Gastroesophageal sphincter (tissue), 4 donors: ENCODE results near the gene GREM1. TPM values are rescaled to one million over a fixed set of nuclear protein-coding genes. Genes with fewer than 3 reads are reported as not detected.

Source experiments
- ATAC-seq: fragments of 150-250 bp; one replicate; pipeline ENCODE4 v1.9.1; 2016; ENCODE audit warnings: mild to moderate bottlenecking, moderate library complexity
- H3K27ac ChIP-seq, 4 donors: fragments of 200-600 bp; sonication (generic) in 3 of 4; 1 replicate in 3 of 4; 2 replicates in 1 of 4; pipeline ENCODE4 v1.5.1; 2016 to 2019
- H3K27me3 ChIP-seq: fragments of 200-600 bp; sonication (generic); one replicate; pipeline ENCODE4 v1.5.1; 2019
- H3K36me3 ChIP-seq, 2 donors: fragments of 200-600 bp; sonication (generic); one replicate each; pipeline ENCODE4 v1.5.1; 2019; ENCODE audit warnings: control low read depth in 1 of 2
- H3K4me1 ChIP-seq, 3 donors: fragments of 200-600 bp; sonication (generic); 1 replicate in 2 of 3; 2 replicates in 1 of 3; pipeline ENCODE4 v1.5.1; 2016 to 2019; ENCODE audit warnings: control low read depth in 2 of 3
- H3K4me3 ChIP-seq, 2 donors: fragments of 200-600 bp; sonication (generic); one replicate each; pipeline ENCODE4 v1.5.1; 2019; ENCODE audit warnings: mild to moderate bottlenecking in 1 of 2, moderate library complexity in 1 of 2
- H3K9me3 ChIP-seq, 3 donors: fragments of 200-600 bp; sonication (generic); one replicate each; pipeline ENCODE4 v1.5.1; 2017 to 2019; ENCODE audit warnings: control low read depth in 2 of 3
- EP300 ChIP-seq: sonication (generic); formaldehyde crosslinking; IDR thresholded peaks from one replicate; pipeline ENCODE4 v1.6.1; 2017; ENCODE audit warnings: antibody characterized with exemption, mild to moderate bottlenecking
- POLR2A ChIP-seq, 2 donors: fragments of 450-650 bp; IDR thresholded peaks; one replicate each; pipeline ENCODE4 v1.6.1; 2017; ENCODE audit warnings: antibody characterized with exemption in 2 of 2, mild to moderate bottlenecking in 2 of 2, moderate library complexity in 1 of 2
- POLR2AphosphoS5 ChIP-seq: sonication (generic); formaldehyde crosslinking; IDR thresholded peaks from one replicate; pipeline ENCODE4 v1.6.1; 2017; ENCODE audit warnings: antibody characterized with exemption
- WGBS, 2 donors: methylation state at CpG; one replicate each; pipeline ENCODE4 v1.1.5; 2018; ENCODE audit warnings: low coverage in 1 of 2; 5-methylcytosine and 5-hydroxymethylcytosine counted together
- total RNA-seq, 4 donors: library from RNA; depleted of rRNA; stranded (reverse); fragments of >200 nt; gene quantifications; one replicate each; pipeline ENCODE4 v1.1.0, GENCODE V29; 2016
- TF ChIP-seq, protein P1 (sequence below), 4 experiments: fragments of 200-600 bp in 2 of 4; fragments of 450-650 bp in 2 of 4; sonication (generic) in 1 of 4; IDR thresholded peaks; one replicate each; pipeline ENCODE4 v1.5.1; 2017 to 2019; ENCODE audit warnings: antibody characterized with exemption in 4 of 4, mild to moderate bottlenecking in 2 of 4, moderate library complexity in 2 of 4

The GREM1 gene
- total RNA-seq, 4 donors from 2014 or later: 55.5 to 365 (median 133) TPM

DNA sequence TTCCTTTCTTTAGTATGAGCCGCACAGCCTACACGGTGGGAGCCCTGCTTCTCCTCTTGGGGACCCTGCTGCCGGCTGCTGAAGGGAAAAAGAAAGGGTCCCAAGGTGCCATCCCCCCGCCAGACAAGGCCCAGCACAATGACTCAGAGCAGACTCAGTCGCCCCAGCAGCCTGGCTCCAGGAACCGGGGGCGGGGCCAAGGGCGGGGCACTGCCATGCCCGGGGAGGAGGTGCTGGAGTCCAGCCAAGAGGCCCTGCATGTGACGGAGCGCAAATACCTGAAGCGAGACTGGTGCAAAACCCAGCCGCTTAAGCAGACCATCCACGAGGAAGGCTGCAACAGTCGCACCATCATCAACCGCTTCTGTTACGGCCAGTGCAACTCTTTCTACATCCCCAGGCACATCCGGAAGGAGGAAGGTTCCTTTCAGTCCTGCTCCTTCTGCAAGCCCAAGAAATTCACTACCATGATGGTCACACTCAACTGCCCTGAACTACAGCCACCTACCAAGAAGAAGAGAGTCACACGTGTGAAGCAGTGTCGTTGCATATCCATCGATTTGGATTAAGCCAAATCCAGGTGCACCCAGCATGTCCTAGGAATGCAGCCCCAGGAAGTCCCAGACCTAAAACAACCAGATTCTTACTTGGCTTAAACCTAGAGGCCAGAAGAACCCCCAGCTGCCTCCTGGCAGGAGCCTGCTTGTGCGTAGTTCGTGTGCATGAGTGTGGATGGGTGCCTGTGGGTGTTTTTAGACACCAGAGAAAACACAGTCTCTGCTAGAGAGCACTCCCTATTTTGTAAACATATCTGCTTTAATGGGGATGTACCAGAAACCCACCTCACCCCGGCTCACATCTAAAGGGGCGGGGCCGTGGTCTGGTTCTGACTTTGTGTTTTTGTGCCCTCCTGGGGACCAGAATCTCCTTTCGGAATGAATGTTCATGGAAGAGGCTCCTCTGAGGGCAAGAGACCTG is 13.2 kb downstream of the GREM1 start:
- no peak for ATAC-seq
- 70 to 85% methylated on average over 7 to 16 of the region's 27 CpGs for WGBS, 2 donors

DNA sequence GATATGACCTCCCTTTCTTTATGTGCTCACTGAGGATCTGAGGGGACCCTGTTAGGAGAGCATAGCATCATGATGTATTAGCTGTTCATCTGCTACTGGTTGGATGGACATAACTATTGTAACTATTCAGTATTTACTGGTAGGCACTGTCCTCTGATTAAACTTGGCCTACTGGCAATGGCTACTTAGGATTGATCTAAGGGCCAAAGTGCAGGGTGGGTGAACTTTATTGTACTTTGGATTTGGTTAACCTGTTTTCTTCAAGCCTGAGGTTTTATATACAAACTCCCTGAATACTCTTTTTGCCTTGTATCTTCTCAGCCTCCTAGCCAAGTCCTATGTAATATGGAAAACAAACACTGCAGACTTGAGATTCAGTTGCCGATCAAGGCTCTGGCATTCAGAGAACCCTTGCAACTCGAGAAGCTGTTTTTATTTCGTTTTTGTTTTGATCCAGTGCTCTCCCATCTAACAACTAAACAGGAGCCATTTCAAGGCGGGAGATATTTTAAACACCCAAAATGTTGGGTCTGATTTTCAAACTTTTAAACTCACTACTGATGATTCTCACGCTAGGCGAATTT is 14.9 kb downstream of the GREM1 start:
- no peak overlapping the region for H3K27ac ChIP-seq
- H3K4me1 ChIP-seq: no peaks in the 10 kb centered on the region
- H3K27me3 ChIP-seq: no peaks in the 10 kb centered on the region
- no peak for TF ChIP-seq POLR2AphosphoS5
- TF ChIP-seq, protein P1, sequence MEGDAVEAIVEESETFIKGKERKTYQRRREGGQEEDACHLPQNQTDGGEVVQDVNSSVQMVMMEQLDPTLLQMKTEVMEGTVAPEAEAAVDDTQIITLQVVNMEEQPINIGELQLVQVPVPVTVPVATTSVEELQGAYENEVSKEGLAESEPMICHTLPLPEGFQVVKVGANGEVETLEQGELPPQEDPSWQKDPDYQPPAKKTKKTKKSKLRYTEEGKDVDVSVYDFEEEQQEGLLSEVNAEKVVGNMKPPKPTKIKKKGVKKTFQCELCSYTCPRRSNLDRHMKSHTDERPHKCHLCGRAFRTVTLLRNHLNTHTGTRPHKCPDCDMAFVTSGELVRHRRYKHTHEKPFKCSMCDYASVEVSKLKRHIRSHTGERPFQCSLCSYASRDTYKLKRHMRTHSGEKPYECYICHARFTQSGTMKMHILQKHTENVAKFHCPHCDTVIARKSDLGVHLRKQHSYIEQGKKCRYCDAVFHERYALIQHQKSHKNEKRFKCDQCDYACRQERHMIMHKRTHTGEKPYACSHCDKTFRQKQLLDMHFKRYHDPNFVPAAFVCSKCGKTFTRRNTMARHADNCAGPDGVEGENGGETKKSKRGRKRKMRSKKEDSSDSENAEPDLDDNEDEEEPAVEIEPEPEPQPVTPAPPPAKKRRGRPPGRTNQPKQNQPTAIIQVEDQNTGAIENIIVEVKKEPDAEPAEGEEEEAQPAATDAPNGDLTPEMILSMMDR (IDR thresholded peaks at IDR 0.05): no peak
- no peak for TF ChIP-seq EP300
- TF ChIP-seq POLR2A (IDR thresholded peaks at IDR 0.05): no peak
- no peak overlapping the region for H3K4me3 ChIP-seq
- 83 to 91% methylated on average over 5 to 6 of the region's 6 CpGs for WGBS, 2 donors
- H3K36me3 ChIP-seq: peaks cover 0 to 8% of the 10 kb centered on the region in 2 donors
- no peak for ATAC-seq
- no peaks in the 10 kb centered on the region for H3K9me3 ChIP-seq

More for the DNA sequence above, 13.2 kb downstream of the GREM1 start:
- H3K36me3 ChIP-seq: peaks cover 0 to 8% of the 10 kb centered on the region in 2 donors
- no peaks in the 10 kb centered on the region for H3K4me1 ChIP-seq
- no peaks in the 10 kb centered on the region for H3K27me3 ChIP-seq
- H3K4me3 ChIP-seq: no peak overlapping the region
- no peaks in the 10 kb centered on the region for H3K9me3 ChIP-seq
- no peak overlapping the region for H3K27ac ChIP-seq
- TF ChIP-seq POLR2AphosphoS5 (peak; percentile 36), POLR2A (IDR thresholded peaks at IDR 0.05) (no peak)

DNA sequence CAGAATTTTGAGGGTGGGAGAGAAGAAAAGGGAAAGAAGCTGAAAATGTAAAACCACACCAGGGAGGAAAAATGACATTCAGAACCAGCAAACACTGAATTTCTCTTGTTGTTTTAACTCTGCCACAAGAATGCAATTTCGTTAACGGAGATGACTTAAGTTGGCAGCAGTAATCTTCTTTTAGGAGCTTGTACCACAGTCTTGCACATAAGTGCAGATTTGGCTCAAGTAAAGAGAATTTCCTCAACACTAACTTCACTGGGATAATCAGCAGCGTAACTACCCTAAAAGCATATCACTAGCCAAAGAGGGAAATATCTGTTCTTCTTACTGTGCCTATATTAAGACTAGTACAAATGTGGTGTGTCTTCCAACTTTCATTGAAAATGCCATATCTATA is 15.5 kb downstream of the GREM1 start:
- H3K4me1 ChIP-seq: no peaks in the 10 kb centered on the region
- 43 to 88% methylated on average over 3 of the region's 3 CpGs for WGBS, 2 donors
- peaks cover 0 to 8% of the 10 kb centered on the region in 2 donors for H3K36me3 ChIP-seq
- no peak overlapping the region for H3K27ac ChIP-seq
- no peak for ATAC-seq
- no peak overlapping the region for H3K4me3 ChIP-seq
- TF ChIP-seq, protein P1 (IDR thresholded peaks at IDR 0.05): no peak
- TF ChIP-seq POLR2A (IDR thresholded peaks at IDR 0.05): no peak
- no peak for TF ChIP-seq POLR2AphosphoS5
- TF ChIP-seq EP300: no peak
- H3K9me3 ChIP-seq: no peaks in the 10 kb centered on the region
- H3K27me3 ChIP-seq: no peaks in the 10 kb centered on the region

DNA sequence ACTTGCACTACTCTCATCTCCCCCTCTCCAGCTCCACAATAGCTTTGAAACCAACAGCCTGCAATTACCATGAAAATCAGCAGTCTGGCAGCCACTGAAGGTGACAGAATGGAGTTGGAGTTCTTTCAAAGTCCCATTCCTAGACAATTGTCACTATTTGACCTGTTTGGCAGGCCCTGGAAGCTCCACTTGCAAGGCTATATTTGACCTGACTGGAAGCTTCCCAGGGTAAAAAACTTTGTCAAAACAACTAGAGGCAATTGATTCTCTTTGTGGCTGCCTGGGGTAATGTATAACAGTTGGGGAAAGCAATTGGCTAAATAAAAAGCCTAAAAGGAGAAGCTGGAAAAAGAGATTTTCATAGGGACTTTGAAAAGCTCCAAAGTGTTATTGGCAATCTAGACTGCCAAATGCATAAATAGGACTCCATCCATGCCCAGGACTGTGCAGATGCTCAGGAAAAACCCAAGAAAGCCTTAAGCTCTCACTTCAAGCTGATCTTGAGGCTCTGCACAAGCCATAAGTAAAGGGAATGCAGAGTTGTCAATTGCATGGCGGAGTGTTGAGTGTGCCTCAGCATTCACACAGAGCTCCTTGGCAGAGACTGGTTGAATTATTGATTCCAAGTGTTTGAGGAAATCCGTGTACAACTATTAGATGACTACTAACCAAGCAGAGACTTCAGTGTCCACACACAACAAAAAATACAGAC is 18.3 kb downstream of the GREM1 start:
- H3K27ac ChIP-seq: no peak overlapping the region
- WGBS, 2 donors: 80 to 90% methylated on average over 2 of the region's 2 CpGs
- no peaks in the 10 kb centered on the region for H3K4me1 ChIP-seq
- no peak for TF ChIP-seq POLR2A (IDR thresholded peaks at IDR 0.05)
- H3K36me3 ChIP-seq: peaks cover 0 to 4% of the 10 kb centered on the region in 2 donors
- H3K4me3 ChIP-seq: no peak overlapping the region
- H3K9me3 ChIP-seq: peaks cover 0 to 15% (median 0%) of the 10 kb centered on the region in 3 donors
- ATAC-seq: no peak
- H3K27me3 ChIP-seq: no peaks in the 10 kb centered on the region

DNA sequence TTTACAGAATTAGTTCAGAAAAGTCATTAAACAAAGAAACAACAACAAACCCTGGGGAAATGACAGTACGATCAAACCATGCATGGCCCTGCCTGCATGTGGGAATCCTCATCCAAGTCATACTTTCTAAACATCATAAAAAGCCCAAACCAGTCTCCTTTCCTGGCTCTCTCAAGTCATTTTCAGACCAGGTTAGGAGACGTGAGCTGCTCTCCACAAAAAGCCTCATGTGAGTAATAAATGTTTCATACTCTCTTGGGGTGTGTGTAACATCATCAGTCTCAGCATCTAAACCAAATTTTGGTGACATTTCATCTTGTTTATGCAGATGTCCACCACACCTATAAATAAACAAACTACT is 18.9 kb downstream of the GREM1 start:
- WGBS, 2 donors: 77 to 85% methylated on average over 2 of the region's 2 CpGs
- Histone ChIP-seq H3K27ac (no peak overlapping the region), H3K4me3 (no peak overlapping the region), H3K4me1 (no peaks in the 10 kb centered on the region), H3K9me3 (peaks cover 0 to 20% (median 0%) of the 10 kb centered on the region in 3 donors), H3K36me3 (no peaks in the 10 kb centered on the region), H3K27me3 (no peaks in the 10 kb centered on the region)
- ATAC-seq: no peak
- TF ChIP-seq POLR2A (IDR thresholded peaks at IDR 0.05) (no peak), POLR2AphosphoS5 (no peak)
- TF ChIP-seq, protein P1 (IDR thresholded peaks at IDR 0.05): no peak
